GM21528 (cell line): ENCODE results near the gene KCNIP1.
"Not testable (repeated sequence)": the region's sequence is repeated elsewhere in the genome, so short reads cannot be mapped to it uniquely, and the experiment has no call there.

Source experiments
- ATAC-seq: cut with Tn5 transposase; IDR thresholded peaks from one replicate; pipeline ENCODE4 v1.9.1; 2021; ENCODE audit warnings: mild to moderate bottlenecking, moderate library complexity; ENCODE audit not compliant: unreplicated experiment, low FRiP score

Gene KCNIP1

GRCh38 chr5:170741801-170742200 lies 238.0 kb downstream of the KCNIP1 start:
- ATAC-seq = no peak

GRCh38 chr5:170743876-170744212 lies 240.0 kb downstream of the KCNIP1 start:
- ATAC-seq = no peak

GRCh38 chr5:170745481-170746071 lies 241.8 kb downstream of the KCNIP1 start:
- no peak for ATAC-seq

- no peak for ATAC-seq
Measured at GRCh38 chr5:170746075-170746960, 242.5 kb downstream of the KCNIP1 start.

GRCh38 chr5:170746961-170747340 lies 243.1 kb downstream of the KCNIP1 start:
- no peak for ATAC-seq

GRCh38 chr5:170747357-170747756 lies 243.5 kb downstream of the KCNIP1 start:
- ATAC-seq = no peak

GRCh38 chr5:170747851-170748250 lies 244.0 kb downstream of the KCNIP1 start:
- no peak for ATAC-seq

- no peak for ATAC-seq
Measured at GRCh38 chr5:170748951-170749471, 245.2 kb downstream of the KCNIP1 start.

- ATAC-seq = no peak
Measured at GRCh38 chr5:170749911-170750431, 246.2 kb downstream of the KCNIP1 start.

- ATAC-seq = no peak
Measured at GRCh38 chr5:170750791-170751190, 247.0 kb downstream of the KCNIP1 start.

- ATAC-seq = no peak
Measured at GRCh38 chr5:170751631-170752030, 247.8 kb downstream of the KCNIP1 start.

GRCh38 chr5:170752257-170753215 lies 248.7 kb downstream of the KCNIP1 start:
- no peak for ATAC-seq

- ATAC-seq = no peak
Measured at GRCh38 chr5:170753311-170753710, 249.5 kb downstream of the KCNIP1 start.

- ATAC-seq = not testable (repeated sequence)
Measured at GRCh38 chr5:170754508-170754907, 250.7 kb downstream of the KCNIP1 start.

GRCh38 chr5:170755679-170756456 lies 252.0 kb downstream of the KCNIP1 start:
- ATAC-seq = no peak

GRCh38 chr5:170756691-170757090 lies 252.9 kb downstream of the KCNIP1 start:
- no peak for ATAC-seq

- ATAC-seq = peak; percentile 83
Measured at GRCh38 chr5:170757182-170757601, 253.4 kb downstream of the KCNIP1 start.

- ATAC-seq = no peak
Measured at GRCh38 chr5:170757669-170758068, 253.8 kb downstream of the KCNIP1 start.

GRCh38 chr5:170758481-170758880 lies 254.7 kb downstream of the KCNIP1 start:
- ATAC-seq = no peak

GRCh38 chr5:170760113-170760512 lies 256.3 kb downstream of the KCNIP1 start:
- ATAC-seq = no peak
